Sigmoid colon (tissue), 7 donors: Measurements from ENCODE around the gene HIVEP2. TPM values are rescaled to one million over a fixed set of nuclear protein-coding genes. Genes with fewer than 3 reads are reported as not detected.

Source experiments
- DNase-seq: peaks from one replicate; pipeline ENCODE4 v3.0.0-alpha.2; 2019
- H3K27ac ChIP-seq, 4 donors: fragments of 200-600 bp; sonication (generic); one replicate each; pipeline ENCODE4 v1.5.1; 2016 to 2019; ENCODE audit warnings: mild to moderate bottlenecking in 1 of 4
- H3K27me3 ChIP-seq, 3 donors: fragments of 200-600 bp; sonication (generic); one replicate each; pipeline ENCODE4 v1.5.1; 2019; ENCODE audit warnings: mild to moderate bottlenecking in 1 of 3
- H3K36me3 ChIP-seq, 4 donors: fragments of 200-600 bp; sonication (generic); one replicate each; pipeline ENCODE4 v1.5.1; 2016 to 2019
- H3K4me1 ChIP-seq, 4 donors: fragments of 200-600 bp; sonication (generic); one replicate each; pipeline ENCODE4 v1.5.1; 2017 to 2019
- H3K4me3 ChIP-seq, 4 donors: fragments of 200-600 bp; sonication (generic); one replicate each; pipeline ENCODE4 v1.5.1; 2017 to 2019; ENCODE audit warnings: mild to moderate bottlenecking in 2 of 4, moderate library complexity in 1 of 4
- H3K9me3 ChIP-seq, 4 donors: fragments of 200-600 bp in 3 of 4; sonication (generic) in 3 of 4; one replicate each; pipeline versions ENCODE4 v1.5.1 to v1.6.1; 2013 to 2019
- CTCF ChIP-seq, 4 experiments: fragments of 450-650 bp in 3 of 4; fragments of 200-600 bp in 1 of 4; IDR thresholded peaks; one replicate each; pipeline ENCODE4 v1.5.1; 2016 to 2019; ENCODE audit warnings: antibody characterized with exemption in 4 of 4, mild to moderate bottlenecking in 3 of 4, moderate library complexity in 2 of 4
- EP300 ChIP-seq, 4 donors: sonication (generic); formaldehyde crosslinking; IDR thresholded peaks; one replicate each; pipeline ENCODE4 v1.6.1; 2017; ENCODE audit warnings: antibody characterized with exemption in 4 of 4
- POLR2A ChIP-seq, 2 donors: fragments of 450-650 bp; IDR thresholded peaks; one replicate each; pipeline ENCODE4 v1.6.1; 2016; ENCODE audit warnings: antibody characterized with exemption in 2 of 2, mild to moderate bottlenecking in 2 of 2, moderate library complexity in 2 of 2
- POLR2AphosphoS5 ChIP-seq, 4 donors: sonication (generic); formaldehyde crosslinking; IDR thresholded peaks; one replicate each; pipeline ENCODE4 v1.6.1; 2017; ENCODE audit warnings: antibody characterized with exemption in 4 of 4
- whole genome bisulfite sequencing, 2 donors: extraction: QIAGEN DNeasy Blood & Tissue Kit; methylation state at CpG; one replicate each; pipeline ENCODE4 v1.1.7; 2013; 5-methylcytosine and 5-hydroxymethylcytosine counted together
- intact Hi-C: fragments of 100-400 bp; cut with DNase I; formaldehyde crosslinking; loops from one replicate; pipeline ENCODE4 v1.15.1; 2023
- polyA plus RNA-seq, 3 donors: library from polyadenylated mRNA; stranded (reverse); fragments of 200-250 nt; gene quantifications; one replicate each; pipeline ENCODE4 v1.2.3, GENCODE V29; 2013
- total RNA-seq, 4 donors: library from RNA; depleted of rRNA; stranded (reverse); fragments of >200 nt; gene quantifications; one replicate each; pipeline ENCODE4 v1.1.0, GENCODE V29; 2016
- donor health status: healthy with polysubstance abuse.
- donor health status: Bipolar disorder and iron deficiency.
- donor health status: healthy.

The HIVEP2 gene
- total and polyA plus RNA-seq, 7 donors: 1.8 to 21.7 (median 11.5) TPM

DNA sequence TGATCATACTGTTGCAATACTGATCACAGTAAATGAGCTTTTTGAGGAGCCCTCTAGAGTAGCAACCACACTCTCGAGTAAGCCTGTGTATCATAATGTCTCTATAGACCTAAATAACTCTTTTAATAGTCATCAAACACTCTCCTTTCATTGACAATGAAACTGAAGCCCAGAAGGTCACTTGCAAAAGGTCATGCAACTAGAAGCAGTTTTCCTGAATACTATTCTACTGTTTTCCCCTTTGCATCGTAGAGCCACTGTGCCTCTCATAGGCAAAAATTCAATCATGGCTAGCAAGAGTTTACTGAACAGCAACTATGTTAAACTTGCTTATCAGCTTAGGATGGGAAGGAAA, 105.3 kb downstream of the HIVEP2 start:
- no peak for TF ChIP-seq POLR2A (IDR thresholded peaks at IDR 0.05)
- no peak for TF ChIP-seq POLR2AphosphoS5 (IDR thresholded peaks at IDR 0.05)
- TF ChIP-seq CTCF (IDR thresholded peaks at IDR 0.05): no peak
- TF ChIP-seq EP300 (IDR thresholded peaks at IDR 0.05): no peak
- intact Hi-C loops: loop anchor here (10.0 kb wide), 1 partner anchor 225 kb away; the partner anchor contains the start of gene AIG1
- Histone ChIP-seq H3K36me3 (no peaks in the 10 kb centered on the region), H3K27ac (no peak overlapping the region), H3K27me3 (no peaks in the 10 kb centered on the region), H3K4me1 (peaks cover 0 to 27% (median 6%) of the 10 kb centered on the region in 4 donors), H3K9me3 (no peaks in the 10 kb centered on the region), H3K4me3 (no peak overlapping the region)
- WGBS, 2 donors: 55 to 76% methylated on average over 2 of the region's 2 CpGs
- DNase-seq: no peak

DNA sequence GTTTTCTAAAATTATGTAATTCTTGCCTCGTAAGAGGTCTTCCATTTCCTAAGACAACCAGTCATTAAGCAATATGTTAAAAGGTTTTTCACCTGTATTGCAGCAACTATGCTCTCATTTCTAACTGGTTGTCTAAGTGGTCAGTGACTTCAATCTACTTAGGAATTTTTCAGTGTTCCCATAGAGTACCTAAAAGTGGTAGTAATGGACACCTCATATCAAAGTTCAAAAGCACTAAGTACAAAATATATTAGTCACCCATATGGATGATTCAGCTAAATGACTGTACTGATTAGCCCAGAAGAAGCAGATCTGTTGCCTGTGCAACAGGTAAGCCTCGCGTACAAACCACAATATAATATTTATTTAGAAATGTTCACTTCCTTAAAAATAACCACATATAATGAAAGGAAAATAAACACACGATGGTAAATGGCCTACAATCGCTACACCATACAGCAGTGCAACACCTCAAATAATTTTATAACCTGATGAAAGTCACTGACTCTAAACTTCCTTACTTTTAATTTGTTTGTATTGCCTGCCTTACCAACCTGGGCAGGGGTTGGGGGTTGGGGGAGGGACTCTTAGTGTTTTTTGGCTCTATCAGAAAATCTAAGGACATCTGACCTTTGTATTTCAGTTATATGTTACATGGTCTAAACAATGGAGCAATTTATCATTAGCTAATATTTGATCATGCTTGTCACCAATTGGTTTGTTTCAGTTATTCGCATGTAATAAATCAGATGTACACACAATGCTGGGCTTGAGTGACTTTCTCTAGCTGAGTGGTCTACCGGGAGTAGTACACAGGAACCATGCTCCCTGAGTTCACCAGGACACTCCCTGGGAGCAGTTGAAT, 105.9 kb downstream of the HIVEP2 start:
- Histone ChIP-seq H3K36me3 (no peaks in the 10 kb centered on the region), H3K9me3 (no peaks in the 10 kb centered on the region), H3K4me1 (peaks cover 0 to 21% (median 3%) of the 10 kb centered on the region in 4 donors), H3K4me3 (no peak overlapping the region), H3K27ac (no peak overlapping the region), H3K27me3 (no peaks in the 10 kb centered on the region)
- DNase-seq: no peak
- TF ChIP-seq EP300 (IDR thresholded peaks at IDR 0.05) (no peak), POLR2AphosphoS5 (IDR thresholded peaks at IDR 0.05) (no peak), CTCF (IDR thresholded peaks at IDR 0.05) (no peak), POLR2A (IDR thresholded peaks at IDR 0.05) (no peak)
- intact Hi-C loops: no loop called here
- WGBS, 2 donors: 44 to 62% methylated on average over 7 of the region's 7 CpGs

DNA sequence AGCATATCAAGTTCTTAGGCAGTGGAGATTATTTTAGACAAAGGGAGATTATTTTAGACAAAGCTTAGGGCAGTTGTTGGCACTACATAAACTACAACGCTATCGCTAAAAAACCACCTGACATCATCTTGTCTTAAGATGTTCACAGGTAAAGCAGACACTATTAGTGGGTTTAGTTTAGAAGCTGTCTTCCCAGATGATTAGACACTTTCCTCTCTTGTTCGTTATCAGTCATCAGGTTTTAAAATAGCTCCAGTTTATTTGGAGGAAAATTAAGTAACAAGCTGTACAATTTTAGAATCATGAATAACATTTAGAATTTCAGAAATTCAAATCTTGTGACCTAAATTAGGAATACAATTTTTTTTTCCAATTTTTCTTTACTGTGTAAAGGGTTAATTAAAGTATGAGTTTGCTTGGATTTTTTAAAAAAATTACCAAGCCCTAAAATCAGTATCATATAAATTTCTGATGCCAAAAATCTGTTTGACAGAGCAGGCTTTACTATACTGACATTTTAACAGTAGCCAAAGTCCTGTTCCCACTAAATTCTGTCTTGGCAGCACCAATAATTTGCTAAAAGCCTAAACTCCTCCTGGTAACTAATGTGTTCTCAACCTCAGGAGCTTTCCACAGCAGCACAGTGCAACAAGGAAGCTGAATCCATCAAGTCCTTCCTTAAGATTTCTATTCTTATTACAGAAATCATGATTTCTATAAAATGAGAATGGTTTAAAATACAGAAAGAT, 109.0 kb downstream of the HIVEP2 start:
- Histone ChIP-seq H3K36me3 (no peaks in the 10 kb centered on the region), H3K27ac (no peak overlapping the region), H3K4me1 (peaks cover 0 to 7% (median 3%) of the 10 kb centered on the region in 4 donors), H3K9me3 (no peaks in the 10 kb centered on the region), H3K27me3 (no peaks in the 10 kb centered on the region), H3K4me3 (no peak overlapping the region)
- 91 to 97% methylated on average over 3 of the region's 3 CpGs for WGBS, 2 donors
- DNase-seq: no peak
- TF ChIP-seq POLR2A (IDR thresholded peaks at IDR 0.05) (no peak), POLR2AphosphoS5 (IDR thresholded peaks at IDR 0.05) (no peak), CTCF (IDR thresholded peaks at IDR 0.05) (no peak), EP300 (IDR thresholded peaks at IDR 0.05) (no peak)
- intact Hi-C loops: no loop called here

GRCh38 chr6:142834853-142835252, 110.1 kb downstream of the HIVEP2 start:
- peaks cover 0 to 7% (median 3%) of the 10 kb centered on the region in 4 donors for H3K4me1 ChIP-seq
- no peak overlapping the region for H3K4me3 ChIP-seq
- no peaks in the 10 kb centered on the region for H3K27me3 ChIP-seq
- DNase-seq: no peak
- TF ChIP-seq EP300 (IDR thresholded peaks at IDR 0.05) (no peak), POLR2A (IDR thresholded peaks at IDR 0.05) (no peak), POLR2AphosphoS5 (IDR thresholded peaks at IDR 0.05) (no peak), CTCF (IDR thresholded peaks at IDR 0.05) (no peak)
- intact Hi-C loops: no loop called here
- no peak overlapping the region for H3K27ac ChIP-seq
- H3K9me3 ChIP-seq: no peaks in the 10 kb centered on the region
- H3K36me3 ChIP-seq: no peaks in the 10 kb centered on the region
- WGBS, 2 donors: 96 to 98% methylated on average over 3 of the region's 3 CpGs
